K562 (cell line): ENCODE measurements around the gene DYRK1A. TPM values are rescaled to one million over a fixed set of nuclear protein-coding genes. Genes with fewer than 3 reads are reported as not detected.

Source experiments
- ADNP ChIP-seq: fragments of 200-800 bp; sonication (Bioruptor generic); IDR thresholded peaks from 2 replicates; pipeline ENCODE4 v1.6.1; 2016; ENCODE audit warnings: missing genetic modification characterization, missing compliant biosample characterization
- ETV1 ChIP-seq: fragments of 450-650 bp; conservative IDR thresholded peaks from 2 replicates; pipeline ENCODE4 v1.6.1; 2016; ENCODE audit warnings: missing genetic modification characterization, control low read depth, low read depth, missing compliant biosample characterization
- NR2C1 ChIP-seq, 2 experiments: fragments of 450-650 bp; IDR thresholded peaks; 2 replicates each; pipeline ENCODE4 v1.6.1; 2017; ENCODE audit warnings: mild to moderate bottlenecking in 2 of 2, antibody characterized with exemption in 1 of 2, inconsistent platforms in 1 of 2, missing compliant biosample characterization in 1 of 2, missing genetic modification characterization in 1 of 2
- PHB ChIP-seq: fragments of 250-450 bp; sonication (Bioruptor Pico); IDR thresholded peaks from 2 replicates; pipeline ENCODE4 v1.5.0; 2021
- RAD21 ChIP-seq, 2 experiments: fragments of 250-450 bp in 1 of 2; fragments of 450-650 bp in 1 of 2; sonication (Bioruptor Pico) in 1 of 2; formaldehyde crosslinking in 1 of 2; IDR thresholded peaks in 1 of 2; conservative IDR thresholded peaks in 1 of 2; 2 replicates each; pipeline versions ENCODE4 v1.4.0 to v1.8.0; 2020 to 2022; ENCODE audit warnings: mild to moderate bottlenecking in 2 of 2, moderate library complexity in 1 of 2
- SRF ChIP-seq, 2 experiments: fragments of 250-450, 450-650 bp in 1 of 2; sonication (Bioruptor Pico) in 1 of 2; sonication (generic) in 1 of 2; formaldehyde crosslinking; IDR thresholded peaks; 2 replicates each; pipeline versions ENCODE4 v1.5.0 to v1.5.1; 2020 to 2022; ENCODE audit warnings: mild to moderate bottlenecking in 1 of 2, missing genetic modification reagents in 1 of 2
- ZNF311 ChIP-seq: fragments of 250-450 bp; sonication (Bioruptor Pico); IDR thresholded peaks from 2 replicates; pipeline ENCODE4 v1.4.0; 2020; ENCODE audit warnings: mild to moderate bottlenecking, moderate library complexity
- polyA plus RNA-seq, 8 experiments: library from polyadenylated mRNA; depleted of rRNA in 4 of 8; stranded (reverse) in 5 of 8; unstranded in 3 of 8; fragments of >200 nt; fragmentation: Nextera tagmentation in 2 of 8; fragmentation: Illumina TruSeq in 1 of 8; extraction: Ambion mirVana in 2 of 8; extraction: Trizol in 1 of 8; gene quantifications; 2 replicates each; pipeline versions ENCODE4 v1.2.1 to v1.2.3, GENCODE V29; 2011 to 2014; ENCODE audit warnings: inconsistent platforms in 1 of 8, missing spikeins in 1 of 8
- total RNA-seq, 7 experiments: library from RNA; depleted of rRNA in 6 of 7; stranded (reverse); fragments of >200 nt in 6 of 7; fragmentation: Illumina TruSeq in 2 of 7; extraction: Trizol in 2 of 7; gene quantifications; 2 replicates each; pipeline versions ENCODE4 v1.2.1 to v1.2.3, GENCODE V29; 2011 to 2021; ENCODE audit warnings: low replicate concordance in 1 of 7
- TF ChIP-seq, protein P1 (sequence below), 2 experiments: fragments of 450-650 bp; formaldehyde crosslinking in 1 of 2; IDR thresholded peaks; 2 replicates each; pipeline versions ENCODE4 v1.4.0 to v1.6.1; 2014 to 2020; ENCODE audit warnings: mild to moderate bottlenecking in 2 of 2, borderline replicate concordance in 1 of 2, low read depth in 1 of 2
- TF ChIP-seq, protein P2 (sequence below): fragments of 250-450 bp; sonication (Bioruptor Pico); IDR thresholded peaks from 2 replicates; pipeline ENCODE4 v1.5.0; 2021; ENCODE audit warnings: mild to moderate bottlenecking, moderate library complexity
- TF ChIP-seq, protein P3 (sequence below): fragments of 450-650 bp; IDR thresholded peaks from 2 replicates; pipeline ENCODE4 v1.6.1; 2016; ENCODE audit warnings: missing biosample characterization, missing genetic modification characterization

The DYRK1A gene
- total and polyA plus RNA-seq, 9 of the 15 experiments (the other 6 are each of a cell fraction or from before 2014, with no cell fraction given), result 3.7 to 64.8 (median 42.3) TPM

- TF ChIP-seq NR2C1 (IDR thresholded peaks at IDR 0.05), result no peak
- peak; percentile 45 for TF ChIP-seq NR2C1 (tag; IDR thresholded peaks at IDR 0.05)
- TF ChIP-seq, protein P1, sequence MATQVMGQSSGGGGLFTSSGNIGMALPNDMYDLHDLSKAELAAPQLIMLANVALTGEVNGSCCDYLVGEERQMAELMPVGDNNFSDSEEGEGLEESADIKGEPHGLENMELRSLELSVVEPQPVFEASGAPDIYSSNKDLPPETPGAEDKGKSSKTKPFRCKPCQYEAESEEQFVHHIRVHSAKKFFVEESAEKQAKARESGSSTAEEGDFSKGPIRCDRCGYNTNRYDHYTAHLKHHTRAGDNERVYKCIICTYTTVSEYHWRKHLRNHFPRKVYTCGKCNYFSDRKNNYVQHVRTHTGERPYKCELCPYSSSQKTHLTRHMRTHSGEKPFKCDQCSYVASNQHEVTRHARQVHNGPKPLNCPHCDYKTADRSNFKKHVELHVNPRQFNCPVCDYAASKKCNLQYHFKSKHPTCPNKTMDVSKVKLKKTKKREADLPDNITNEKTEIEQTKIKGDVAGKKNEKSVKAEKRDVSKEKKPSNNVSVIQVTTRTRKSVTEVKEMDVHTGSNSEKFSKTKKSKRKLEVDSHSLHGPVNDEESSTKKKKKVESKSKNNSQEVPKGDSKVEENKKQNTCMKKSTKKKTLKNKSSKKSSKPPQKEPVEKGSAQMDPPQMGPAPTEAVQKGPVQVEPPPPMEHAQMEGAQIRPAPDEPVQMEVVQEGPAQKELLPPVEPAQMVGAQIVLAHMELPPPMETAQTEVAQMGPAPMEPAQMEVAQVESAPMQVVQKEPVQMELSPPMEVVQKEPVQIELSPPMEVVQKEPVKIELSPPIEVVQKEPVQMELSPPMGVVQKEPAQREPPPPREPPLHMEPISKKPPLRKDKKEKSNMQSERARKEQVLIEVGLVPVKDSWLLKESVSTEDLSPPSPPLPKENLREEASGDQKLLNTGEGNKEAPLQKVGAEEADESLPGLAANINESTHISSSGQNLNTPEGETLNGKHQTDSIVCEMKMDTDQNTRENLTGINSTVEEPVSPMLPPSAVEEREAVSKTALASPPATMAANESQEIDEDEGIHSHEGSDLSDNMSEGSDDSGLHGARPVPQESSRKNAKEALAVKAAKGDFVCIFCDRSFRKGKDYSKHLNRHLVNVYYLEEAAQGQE (IDR thresholded peaks at IDR 0.05; ENCODE audit: borderline replicate concordance), result no peak
- TF ChIP-seq, protein P1 (CRISPR knock-in tag; IDR thresholded peaks at IDR 0.05; ENCODE audit: low read depth), result no peak
- no peak for TF ChIP-seq ZNF311 (CRISPR knock-in tag)
- TF ChIP-seq ETV1 (tag), result no peak
- TF ChIP-seq PHB (CRISPR knock-in tag), result no peak
- TF ChIP-seq, protein P2, sequence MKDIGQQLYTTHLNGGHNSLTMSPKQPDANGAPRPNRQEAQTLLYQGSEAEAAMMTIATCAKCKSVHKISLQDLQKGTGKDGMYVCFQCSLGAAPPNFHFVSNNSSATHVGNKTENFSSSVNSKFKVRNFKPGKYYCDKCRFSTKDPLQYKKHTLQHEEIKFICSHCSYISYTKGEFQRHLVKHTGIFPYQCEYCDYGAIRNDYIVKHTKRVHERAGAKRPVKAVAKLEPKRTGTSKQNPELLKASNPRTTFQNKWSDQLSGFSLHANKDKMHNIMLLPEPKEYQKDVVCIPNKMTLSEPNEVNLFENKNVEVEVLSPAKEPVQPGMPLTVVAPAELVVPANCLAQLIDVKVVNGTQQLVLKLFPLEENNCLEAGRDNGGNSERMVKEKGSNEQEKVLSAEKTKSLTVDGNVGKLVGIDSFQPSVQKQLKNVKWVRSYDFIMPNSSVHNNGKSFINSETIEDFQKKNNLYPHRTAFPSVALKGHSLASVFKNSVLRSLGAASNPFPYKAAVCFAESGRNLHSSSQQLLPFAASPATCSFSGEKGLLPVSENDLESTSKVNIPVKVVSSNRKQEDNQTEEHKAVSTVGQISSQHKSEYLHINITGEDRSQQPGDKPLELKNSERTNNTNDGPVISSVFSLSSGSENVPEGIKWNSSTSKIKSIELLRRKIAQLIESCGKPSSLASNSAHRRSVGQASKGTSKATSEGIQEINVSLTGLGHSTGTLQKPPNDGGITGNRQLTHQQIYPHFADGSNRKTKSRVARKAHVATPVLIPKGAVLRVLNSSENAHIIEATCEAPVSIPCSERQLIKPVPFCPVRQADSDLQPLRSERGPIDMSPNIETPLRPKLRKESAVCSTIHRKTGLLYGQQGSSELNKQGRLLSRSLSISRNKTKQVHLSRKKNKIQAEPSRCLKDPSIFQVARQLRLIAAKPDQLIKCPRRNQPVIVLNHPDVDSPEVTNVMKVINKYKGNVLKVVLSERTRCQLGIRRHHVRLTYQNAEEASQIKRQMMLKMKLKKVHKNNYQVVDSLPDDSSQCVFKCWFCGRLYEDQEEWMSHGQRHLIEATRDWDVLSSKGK, result no peak
- peak in 1 of 2 experiments; percentile 21; a peak in 2 of 4 replicates for TF ChIP-seq RAD21 (CRISPR knock-in tag; conservative IDR thresholded peaks at IDR 0.05 in 1 of 2, IDR thresholded peaks at IDR 0.05 in 1 of 2)
- peak; percentile 98 to 99 for TF ChIP-seq SRF (CRISPR knock-in tag; IDR thresholded peaks at IDR 0.05)
- TF ChIP-seq, protein P3, sequence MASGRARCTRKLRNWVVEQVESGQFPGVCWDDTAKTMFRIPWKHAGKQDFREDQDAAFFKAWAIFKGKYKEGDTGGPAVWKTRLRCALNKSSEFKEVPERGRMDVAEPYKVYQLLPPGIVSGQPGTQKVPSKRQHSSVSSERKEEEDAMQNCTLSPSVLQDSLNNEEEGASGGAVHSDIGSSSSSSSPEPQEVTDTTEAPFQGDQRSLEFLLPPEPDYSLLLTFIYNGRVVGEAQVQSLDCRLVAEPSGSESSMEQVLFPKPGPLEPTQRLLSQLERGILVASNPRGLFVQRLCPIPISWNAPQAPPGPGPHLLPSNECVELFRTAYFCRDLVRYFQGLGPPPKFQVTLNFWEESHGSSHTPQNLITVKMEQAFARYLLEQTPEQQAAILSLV, result no peak
- 0 out of 2 replicates have a peak, but pooled peaks have one; percentile 57 for TF ChIP-seq ADNP (tag)
Observed at GRCh38 chr21:37536616-37537278, 170.2 kb downstream of the DYRK1A start (continued).
